MM.1S (cell line): ENCODE measurements around the gene TNFSF8.

Experiments
- DNase-seq: peaks from one replicate; pipeline ENCODE4 v3.0.0-alpha.2; 2015
- H2AFZ ChIP-seq: fragments of 300-600 bp; sonication (generic); 2 replicates; pipeline ENCODE4 v1.6.0; 2016; ENCODE audit warnings: antibody characterized with exemption, low read length
- H3F3A ChIP-seq: fragments of 300-600 bp; sonication (generic); 2 replicates; pipeline ENCODE4 v1.6.1; 2016; ENCODE audit warnings: mild to moderate bottlenecking, antibody characterized with exemption, low read length, moderate library complexity, mixed read lengths; ENCODE audit not compliant: insufficient read depth
- H3K27ac ChIP-seq: fragments of 300-600 bp; sonication (generic); 2 replicates; pipeline ENCODE4 v1.5.1; 2016; ENCODE audit warnings: mild to moderate bottlenecking, low read length
- H3K27me3 ChIP-seq: fragments of 300-600 bp; sonication (generic); replicated peaks from 2 replicates; pipeline ENCODE4 v1.6.0; 2016; ENCODE audit warnings: low read length; ENCODE audit not compliant: insufficient read depth
- H3K36me3 ChIP-seq: fragments of 300-600 bp; sonication (generic); replicated peaks from 2 replicates; pipeline ENCODE4 v1.6.1; 2016; ENCODE audit warnings: mild to moderate bottlenecking, low read length, mixed read lengths; ENCODE audit not compliant: insufficient read depth
- H3K4me1 ChIP-seq: fragments of 300-600 bp; sonication (generic); 2 replicates; pipeline ENCODE4 v1.6.1; 2016; ENCODE audit warnings: low read length, mixed read lengths
- H3K4me2 ChIP-seq: fragments of 300-600 bp; sonication (generic); 2 replicates; pipeline ENCODE4 v1.6.0; 2016; ENCODE audit warnings: low read depth, low read length
- H3K4me3 ChIP-seq: fragments of 300-600 bp; sonication (generic); 2 replicates; pipeline ENCODE4 v1.5.1; 2016; ENCODE audit warnings: low read length, mixed read lengths
- H3K79me2 ChIP-seq: fragments of 300-600 bp; sonication (generic); 2 replicates; pipeline ENCODE4 v1.6.1; 2016; ENCODE audit warnings: mixed run types, low read length, mixed read lengths
- H3K9ac ChIP-seq: fragments of 300-600 bp; sonication (generic); 2 replicates; pipeline ENCODE4 v1.6.1; 2016; ENCODE audit warnings: low read length, mixed read lengths
- H3K9me2 ChIP-seq: fragments of 300-600 bp; sonication (generic); replicated peaks from 2 replicates; pipeline ENCODE4 v1.6.1; 2016; ENCODE audit warnings: mild to moderate bottlenecking, low read length, mixed read lengths; ENCODE audit not compliant: insufficient read depth
- H3K9me3 ChIP-seq: fragments of 300-600 bp; sonication (generic); replicated peaks from 2 replicates; pipeline ENCODE4 v1.6.1; 2016; ENCODE audit warnings: mild to moderate bottlenecking, low read length, mixed read lengths; ENCODE audit not compliant: insufficient read depth
- H4K20me1 ChIP-seq: fragments of 300-600 bp; sonication (generic); 2 replicates; pipeline ENCODE4 v1.6.1; 2016; ENCODE audit warnings: mild to moderate bottlenecking, low read length, moderate library complexity, mixed read lengths; ENCODE audit not compliant: insufficient read depth
- CTCF ChIP-seq: fragments of 300-600 bp; sonication (generic); IDR thresholded peaks from 2 replicates; pipeline ENCODE4 v1.5.1; 2016; ENCODE audit warnings: antibody characterized with exemption, low read length, mixed read lengths
- EZH2 ChIP-seq: fragments of 300-600 bp; sonication (generic); optimal IDR thresholded peaks from 2 replicates; pipeline ENCODE3; 2017; ENCODE audit warnings: low read depth, mild to moderate bottlenecking, antibody characterized with exemption, low read length, mixed read lengths
- EZH2phosphoT487 ChIP-seq: fragments of 300-600 bp; sonication (generic); IDR thresholded peaks from 2 replicates; pipeline ENCODE4 v1.6.1; 2018; ENCODE audit warnings: antibody characterized with exemption, low read length

The TNFSF8 gene

GRCh38 chr9:114893221-114894010 lies 37.0 kb downstream of the TNFSF8 start:
- no peak overlapping the region for H3K9ac ChIP-seq
- H3K9me2 ChIP-seq = no peaks in the 10 kb centered on the region
- H3K36me3 ChIP-seq = no peaks in the 10 kb centered on the region
- no peak for TF ChIP-seq EZH2
- TF ChIP-seq CTCF = no peak
- no peak for TF ChIP-seq EZH2phosphoT487
- peaks cover 65% of the 10 kb centered on the region for H3K4me1 ChIP-seq
- peaks cover 4% of the 10 kb centered on the region for H3F3A ChIP-seq
- no peaks in the 10 kb centered on the region for H4K20me1 ChIP-seq
- no peaks in the 10 kb centered on the region for H3K79me2 ChIP-seq
- no peak overlapping the region for H2AFZ ChIP-seq
- peak; percentile 28 for DNase-seq
- no peak overlapping the region for H3K4me3 ChIP-seq
- no peak overlapping the region for H3K4me2 ChIP-seq
- peak overlapping the region; percentile 15; the same call in 1 of the 2 replicates for H3K27ac ChIP-seq
- H3K27me3 ChIP-seq = no peaks in the 10 kb centered on the region
- no peaks in the 10 kb centered on the region for H3K9me3 ChIP-seq

GRCh38 chr9:114889802-114890224 lies 40.6 kb downstream of the TNFSF8 start:
- Histone ChIP-seq H3K4me3 (no peak overlapping the region), H3K9me2 (no peaks in the 10 kb centered on the region), H2AFZ (no peak overlapping the region), H3K27me3 (no peaks in the 10 kb centered on the region), H3K36me3 (no peaks in the 10 kb centered on the region), H4K20me1 (no peaks in the 10 kb centered on the region), H3F3A (no peaks in the 10 kb centered on the region; the same call in 1 of the 2 replicates), H3K4me2 (no peak overlapping the region), H3K9ac (no peak overlapping the region), H3K4me1 (peaks cover 36% of the 10 kb centered on the region), H3K27ac (0 out of 2 replicates have a peak overlapping the region, but pooled peaks have one; percentile 1), H3K79me2 (no peaks in the 10 kb centered on the region), H3K9me3 (no peaks in the 10 kb centered on the region)
- peak; percentile 47 for DNase-seq
- TF ChIP-seq EZH2 = no peak
- TF ChIP-seq EZH2phosphoT487 = no peak
- no peak for TF ChIP-seq CTCF

GRCh38 chr9:114888607-114889006 lies 41.8 kb downstream of the TNFSF8 start:
- Histone ChIP-seq H3K9me3 (no peaks in the 10 kb centered on the region), H3K4me1 (peaks cover 28% of the 10 kb centered on the region), H4K20me1 (no peaks in the 10 kb centered on the region), H3K9ac (no peak overlapping the region), H3K27me3 (no peaks in the 10 kb centered on the region), H3K4me2 (no peak overlapping the region), H3F3A (no peaks in the 10 kb centered on the region; the same call in 1 of the 2 replicates), H3K27ac (no peak overlapping the region), H3K9me2 (no peaks in the 10 kb centered on the region), H3K4me3 (no peak overlapping the region), H2AFZ (no peak overlapping the region), H3K36me3 (no peaks in the 10 kb centered on the region), H3K79me2 (no peaks in the 10 kb centered on the region)
- DNase-seq = no peak
- TF ChIP-seq EZH2 = no peak
- no peak for TF ChIP-seq CTCF
- no peak for TF ChIP-seq EZH2phosphoT487
